ENCODE data around the gene PAPPA.

DNA sequence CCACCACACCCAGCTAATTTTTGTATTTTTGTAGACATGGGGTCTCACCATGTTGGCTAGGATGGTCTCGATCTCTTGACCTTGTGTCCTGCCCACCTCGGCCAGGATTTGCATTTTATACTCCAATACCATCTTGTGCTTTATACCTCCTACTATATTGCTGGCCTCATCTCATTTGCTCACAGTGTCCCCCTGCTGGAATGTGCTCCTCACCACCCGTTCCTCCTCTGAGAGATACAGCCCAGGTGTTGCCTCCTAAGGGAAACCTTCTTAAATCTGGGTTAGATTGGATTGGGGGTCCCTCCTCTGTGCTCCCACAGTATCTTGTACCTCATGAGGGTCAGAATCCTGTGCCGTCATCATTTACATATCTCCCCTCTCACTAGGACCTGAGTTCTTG lies 131.7 kb downstream of the PAPPA start:
- TF ChIP-seq, protein P1, sequence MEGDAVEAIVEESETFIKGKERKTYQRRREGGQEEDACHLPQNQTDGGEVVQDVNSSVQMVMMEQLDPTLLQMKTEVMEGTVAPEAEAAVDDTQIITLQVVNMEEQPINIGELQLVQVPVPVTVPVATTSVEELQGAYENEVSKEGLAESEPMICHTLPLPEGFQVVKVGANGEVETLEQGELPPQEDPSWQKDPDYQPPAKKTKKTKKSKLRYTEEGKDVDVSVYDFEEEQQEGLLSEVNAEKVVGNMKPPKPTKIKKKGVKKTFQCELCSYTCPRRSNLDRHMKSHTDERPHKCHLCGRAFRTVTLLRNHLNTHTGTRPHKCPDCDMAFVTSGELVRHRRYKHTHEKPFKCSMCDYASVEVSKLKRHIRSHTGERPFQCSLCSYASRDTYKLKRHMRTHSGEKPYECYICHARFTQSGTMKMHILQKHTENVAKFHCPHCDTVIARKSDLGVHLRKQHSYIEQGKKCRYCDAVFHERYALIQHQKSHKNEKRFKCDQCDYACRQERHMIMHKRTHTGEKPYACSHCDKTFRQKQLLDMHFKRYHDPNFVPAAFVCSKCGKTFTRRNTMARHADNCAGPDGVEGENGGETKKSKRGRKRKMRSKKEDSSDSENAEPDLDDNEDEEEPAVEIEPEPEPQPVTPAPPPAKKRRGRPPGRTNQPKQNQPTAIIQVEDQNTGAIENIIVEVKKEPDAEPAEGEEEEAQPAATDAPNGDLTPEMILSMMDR (IDR thresholded peaks at IDR 0.05), result peak; percentile 41
- TF ChIP-seq EZH2 (IDR thresholded peaks at IDR 0.05) (no peak), EZH2phosphoT487 (IDR thresholded peaks at IDR 0.05) (no peak)

Measured in neural progenitor cell (in vitro differentiated cells).